Measurements from ENCODE around the gene ING2.

DNA sequence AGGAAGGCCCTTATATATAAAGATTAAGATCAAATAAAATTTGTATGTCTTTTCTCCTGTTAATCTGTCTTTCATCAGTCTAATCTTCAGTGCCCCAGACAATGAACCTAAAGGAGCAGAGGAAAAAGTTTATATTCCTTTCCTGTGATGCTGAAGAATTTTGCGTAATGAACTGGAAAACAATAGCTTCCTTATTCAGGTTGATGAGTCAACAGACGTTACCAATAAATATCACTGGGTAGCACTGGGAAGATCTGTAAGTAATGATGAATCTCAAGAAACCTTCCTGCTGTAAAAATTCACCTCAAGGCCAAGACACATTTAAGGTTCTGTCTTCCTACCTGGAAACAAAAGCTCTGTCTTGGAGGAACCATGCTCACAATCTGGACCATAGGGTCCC is 34.9 kb upstream of the ING2 start:
- TF ChIP-seq, protein P1, sequence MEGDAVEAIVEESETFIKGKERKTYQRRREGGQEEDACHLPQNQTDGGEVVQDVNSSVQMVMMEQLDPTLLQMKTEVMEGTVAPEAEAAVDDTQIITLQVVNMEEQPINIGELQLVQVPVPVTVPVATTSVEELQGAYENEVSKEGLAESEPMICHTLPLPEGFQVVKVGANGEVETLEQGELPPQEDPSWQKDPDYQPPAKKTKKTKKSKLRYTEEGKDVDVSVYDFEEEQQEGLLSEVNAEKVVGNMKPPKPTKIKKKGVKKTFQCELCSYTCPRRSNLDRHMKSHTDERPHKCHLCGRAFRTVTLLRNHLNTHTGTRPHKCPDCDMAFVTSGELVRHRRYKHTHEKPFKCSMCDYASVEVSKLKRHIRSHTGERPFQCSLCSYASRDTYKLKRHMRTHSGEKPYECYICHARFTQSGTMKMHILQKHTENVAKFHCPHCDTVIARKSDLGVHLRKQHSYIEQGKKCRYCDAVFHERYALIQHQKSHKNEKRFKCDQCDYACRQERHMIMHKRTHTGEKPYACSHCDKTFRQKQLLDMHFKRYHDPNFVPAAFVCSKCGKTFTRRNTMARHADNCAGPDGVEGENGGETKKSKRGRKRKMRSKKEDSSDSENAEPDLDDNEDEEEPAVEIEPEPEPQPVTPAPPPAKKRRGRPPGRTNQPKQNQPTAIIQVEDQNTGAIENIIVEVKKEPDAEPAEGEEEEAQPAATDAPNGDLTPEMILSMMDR (IDR thresholded peaks at IDR 0.05; ENCODE audit: poor library complexity, severe bottlenecking) = no peak
- TF ChIP-seq, protein P2, sequence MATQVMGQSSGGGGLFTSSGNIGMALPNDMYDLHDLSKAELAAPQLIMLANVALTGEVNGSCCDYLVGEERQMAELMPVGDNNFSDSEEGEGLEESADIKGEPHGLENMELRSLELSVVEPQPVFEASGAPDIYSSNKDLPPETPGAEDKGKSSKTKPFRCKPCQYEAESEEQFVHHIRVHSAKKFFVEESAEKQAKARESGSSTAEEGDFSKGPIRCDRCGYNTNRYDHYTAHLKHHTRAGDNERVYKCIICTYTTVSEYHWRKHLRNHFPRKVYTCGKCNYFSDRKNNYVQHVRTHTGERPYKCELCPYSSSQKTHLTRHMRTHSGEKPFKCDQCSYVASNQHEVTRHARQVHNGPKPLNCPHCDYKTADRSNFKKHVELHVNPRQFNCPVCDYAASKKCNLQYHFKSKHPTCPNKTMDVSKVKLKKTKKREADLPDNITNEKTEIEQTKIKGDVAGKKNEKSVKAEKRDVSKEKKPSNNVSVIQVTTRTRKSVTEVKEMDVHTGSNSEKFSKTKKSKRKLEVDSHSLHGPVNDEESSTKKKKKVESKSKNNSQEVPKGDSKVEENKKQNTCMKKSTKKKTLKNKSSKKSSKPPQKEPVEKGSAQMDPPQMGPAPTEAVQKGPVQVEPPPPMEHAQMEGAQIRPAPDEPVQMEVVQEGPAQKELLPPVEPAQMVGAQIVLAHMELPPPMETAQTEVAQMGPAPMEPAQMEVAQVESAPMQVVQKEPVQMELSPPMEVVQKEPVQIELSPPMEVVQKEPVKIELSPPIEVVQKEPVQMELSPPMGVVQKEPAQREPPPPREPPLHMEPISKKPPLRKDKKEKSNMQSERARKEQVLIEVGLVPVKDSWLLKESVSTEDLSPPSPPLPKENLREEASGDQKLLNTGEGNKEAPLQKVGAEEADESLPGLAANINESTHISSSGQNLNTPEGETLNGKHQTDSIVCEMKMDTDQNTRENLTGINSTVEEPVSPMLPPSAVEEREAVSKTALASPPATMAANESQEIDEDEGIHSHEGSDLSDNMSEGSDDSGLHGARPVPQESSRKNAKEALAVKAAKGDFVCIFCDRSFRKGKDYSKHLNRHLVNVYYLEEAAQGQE (IDR thresholded peaks at IDR 0.05; ENCODE audit: borderline replicate concordance) = no peak
- no peak for TF ChIP-seq SMC3 (conservative IDR thresholded peaks at IDR 0.05; ENCODE audit: poor library complexity)
- TF ChIP-seq EZH2 (IDR thresholded peaks at IDR 0.05; ENCODE audit: borderline replicate concordance, insufficient read depth, low read length, poor library complexity, severe bottlenecking) = no peak
- TF ChIP-seq POLR2AphosphoS5 (IDR thresholded peaks at IDR 0.05) = no peak
- TF ChIP-seq EP300 (conservative IDR thresholded peaks at IDR 0.05; ENCODE audit: poor library complexity, severe bottlenecking) = no peak
- no peak for TF ChIP-seq MXI1 (conservative IDR thresholded peaks at IDR 0.05; ENCODE audit: poor library complexity, severe bottlenecking)
- TF ChIP-seq TAF1 (IDR thresholded peaks at IDR 0.05; ENCODE audit: low read depth) = no peak
